WTC11 (cell line): Measurements from ENCODE around the gene WDR12. TPM values are rescaled to one million over a fixed set of nuclear protein-coding genes. Genes with fewer than 3 reads are reported as not detected.

Source experiments
- AFF4 ChIP-seq: sonication (generic); formaldehyde crosslinking; IDR thresholded peaks from 2 replicates; pipeline ENCODE4 v1.8.1; 2023; ENCODE audit warnings: mild to moderate bottlenecking, missing genetic modification reagents, borderline replicate concordance
- ARID4B ChIP-seq: sonication (generic); formaldehyde crosslinking; IDR thresholded peaks from 2 replicates; pipeline ENCODE4 v1.8.0; 2023; ENCODE audit warnings: missing genetic modification reagents, mild to moderate bottlenecking, borderline replicate concordance
- CREM ChIP-seq: sonication (generic); formaldehyde crosslinking; IDR thresholded peaks from 2 replicates; pipeline ENCODE4 v1.8.1; 2022; ENCODE audit warnings: mild to moderate bottlenecking, missing genetic modification reagents, moderate library complexity
- E2F1 ChIP-seq: sonication (generic); formaldehyde crosslinking; IDR thresholded peaks from 2 replicates; pipeline ENCODE4 v1.8.0; 2022; ENCODE audit warnings: mild to moderate bottlenecking, missing genetic modification reagents
- HMGXB4 ChIP-seq: sonication (generic); formaldehyde crosslinking; IDR thresholded peaks from 2 replicates; pipeline ENCODE4 v1.8.1; 2023; ENCODE audit warnings: mild to moderate bottlenecking, moderate library complexity, missing genetic modification reagents
- MAX ChIP-seq: sonication (generic); formaldehyde crosslinking; IDR thresholded peaks from 2 replicates; pipeline ENCODE4 v1.8.0; 2022; ENCODE audit warnings: mild to moderate bottlenecking, missing genetic modification reagents
- PRRX2 ChIP-seq: fragments of 250-450 bp; sonication (Bioruptor Pico); IDR thresholded peaks from 2 replicates; pipeline ENCODE4 v1.8.0; 2021; ENCODE audit warnings: mild to moderate bottlenecking
- TP53 ChIP-seq: sonication (generic); formaldehyde crosslinking; IDR thresholded peaks from 2 replicates; pipeline ENCODE4 v1.8.1; 2023; ENCODE audit warnings: mild to moderate bottlenecking, missing genetic modification reagents
- ZNF317 ChIP-seq: sonication (generic); formaldehyde crosslinking; IDR thresholded peaks from 2 replicates; pipeline ENCODE4 v1.8.1; 2023; ENCODE audit warnings: low read depth, mild to moderate bottlenecking, moderate library complexity, missing genetic modification reagents, borderline replicate concordance
- ZNF532 ChIP-seq: fragments of 250-450 bp; sonication (Bioruptor Pico); IDR thresholded peaks from 2 replicates; pipeline ENCODE4 v1.9.0; 2021; ENCODE audit warnings: mild to moderate bottlenecking, borderline replicate concordance
- total RNA-seq: library from RNA; stranded (reverse); gene quantifications from 3 replicates; pipeline ENCODE4 v1.2.3, GENCODE V29; 2021

Gene WDR12
- total RNA-seq, 1 experiment from 2014 or later = 144 TPM

- TF ChIP-seq AFF4 (CRISPR knock-in tag) (no peak), TP53 (CRISPR knock-in tag) (peak; percentile 62; the same call in 1 of the 2 replicates), MAX (CRISPR knock-in tag) (peak; percentile 26; the same call in 1 of the 2 replicates), ZNF532 (CRISPR knock-in tag) (no peak), HMGXB4 (CRISPR knock-in tag) (peak; percentile 88; the same call in 1 of the 2 replicates), E2F1 (no peak), ARID4B (CRISPR knock-in tag) (no peak), PRRX2 (CRISPR knock-in tag) (peak; percentile 15; the same call in 1 of the 2 replicates), ZNF317 (peak; percentile 29; the same call in 1 of the 2 replicates), CREM (CRISPR knock-in tag) (0 out of 2 replicates have a peak, but pooled peaks have one; percentile 34)
- TF ChIP-seq, all 79 proteins: peak for 15
These were observed 40.0 kb downstream of the WDR12 start, which contains the start of gene ICA1L (continued) for GRCh38 chr2:202871300-202872141.
